ENCODE data around the gene ZNF280B. TPM values are rescaled to one million over a fixed set of nuclear protein-coding genes. Genes with fewer than 3 reads are reported as not detected.

ZNF280B gene, protein sequence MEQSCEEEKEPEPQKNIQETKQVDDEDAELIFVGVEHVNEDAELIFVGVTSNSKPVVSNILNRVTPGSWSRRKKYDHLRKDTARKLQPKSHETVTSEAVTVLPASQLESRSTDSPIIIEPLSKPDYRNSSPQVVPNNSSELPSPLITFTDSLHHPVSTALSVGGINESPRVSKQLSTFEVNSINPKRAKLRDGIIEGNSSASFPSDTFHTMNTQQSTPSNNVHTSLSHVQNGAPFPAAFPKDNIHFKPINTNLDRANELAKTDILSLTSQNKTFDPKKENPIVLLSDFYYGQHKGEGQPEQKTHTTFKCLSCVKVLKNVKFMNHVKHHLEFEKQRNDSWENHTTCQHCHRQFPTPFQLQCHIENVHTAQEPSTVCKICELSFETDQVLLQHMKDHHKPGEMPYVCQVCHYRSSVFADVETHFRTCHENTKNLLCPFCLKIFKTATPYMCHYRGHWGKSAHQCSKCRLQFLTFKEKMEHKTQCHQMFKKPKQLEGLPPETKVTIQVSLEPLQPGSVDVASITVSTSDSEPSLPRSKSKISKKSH
- 0.12 and 0.16 TPM in 2 replicates for total RNA-seq

DNA sequence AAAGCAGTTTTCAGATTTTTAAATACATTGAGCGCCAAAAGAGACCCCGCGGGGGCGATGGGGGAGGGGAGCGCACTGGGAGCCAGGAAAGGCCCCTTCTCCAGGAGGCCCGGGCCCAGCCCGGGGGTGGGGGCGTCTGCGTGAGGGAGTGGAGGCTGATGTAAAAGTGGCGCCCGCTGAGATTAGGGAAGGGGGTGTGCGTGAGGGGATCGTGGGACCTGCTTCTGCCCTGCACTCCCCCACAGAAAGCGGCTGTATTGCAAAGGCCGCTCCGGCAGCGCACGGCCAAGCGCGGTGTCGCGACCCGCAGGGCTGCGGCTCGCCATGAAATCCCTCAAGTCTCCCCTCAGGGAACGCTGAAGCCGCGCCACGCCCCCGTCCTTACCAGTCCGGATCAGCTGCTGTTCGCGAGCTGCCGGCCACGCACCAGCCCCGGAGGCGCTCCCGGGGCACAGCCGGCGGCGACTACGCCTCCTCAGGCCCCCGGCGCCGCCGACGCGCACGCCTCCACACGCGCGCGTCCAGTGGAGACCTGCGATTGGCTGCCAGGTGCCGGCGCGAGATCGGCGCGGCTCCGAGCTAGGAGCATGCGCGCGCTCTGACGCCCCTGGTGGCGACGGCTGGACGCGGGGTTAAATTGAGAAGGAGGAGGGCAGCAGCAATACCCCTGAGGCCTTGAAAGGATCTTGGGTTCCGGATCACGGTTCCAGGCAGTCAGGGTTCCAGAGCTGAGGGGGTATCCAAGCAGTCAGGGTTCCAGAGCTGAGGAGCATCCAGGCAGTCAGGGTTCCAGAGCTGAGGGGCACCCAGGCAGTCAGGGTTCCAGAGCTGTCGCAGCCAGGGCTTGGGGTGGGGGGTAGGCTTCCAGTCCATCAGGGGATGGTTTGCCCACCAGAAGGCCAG lies at the start of gene ZNF280B:
Gene ZNF280B (minus strand): TSS at position 469 of the 903 bp plus-strand sequence. CDS start 19,344 bp downstream, outside the sequence.

DNA sequence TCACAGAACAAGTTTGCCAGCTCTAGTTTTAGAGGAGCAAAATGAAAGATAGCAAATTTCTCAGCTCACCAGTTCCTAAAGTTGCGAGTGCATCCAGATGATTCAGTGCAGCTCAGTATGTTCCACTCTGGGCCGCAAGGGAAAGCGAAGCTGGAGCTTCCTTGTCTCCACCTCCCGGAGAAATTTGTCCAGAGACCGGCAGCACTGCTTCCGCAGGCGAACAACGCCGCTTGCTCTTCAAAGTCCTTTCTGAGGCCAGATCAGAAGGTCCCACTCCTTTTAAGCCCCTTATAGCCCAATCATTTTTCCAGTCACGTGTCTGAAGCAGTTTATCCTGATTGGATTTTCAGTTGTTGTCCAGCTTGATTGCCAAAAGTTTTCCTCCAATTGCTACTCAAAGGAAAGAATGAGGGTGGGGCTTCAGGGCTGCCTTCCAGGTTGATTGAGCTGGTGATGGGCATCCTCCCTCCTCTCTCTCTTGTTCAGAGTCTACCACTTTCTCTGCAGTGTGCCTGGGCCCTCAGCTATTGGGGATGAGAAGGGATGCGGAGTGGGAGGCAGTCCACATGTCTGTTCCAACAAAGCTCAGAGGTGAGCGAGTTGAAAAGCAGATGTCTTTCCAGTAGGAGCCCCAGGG lies 11.6 kb upstream of the ZNF280B start, which contains the start of gene ZNF280A:
Gene ZNF280A (minus strand): TSS at position 251 of the 637 bp plus-strand sequence. CDS start 4,640 bp downstream, outside the sequence.

Other genes with a start within 250 kb of the ZNF280B start
- not detected in 2 replicates for gene ZNF280A, start 11.5 kb upstream of the ZNF280B start, total RNA-seq
- gene PRAME, start 50.5 kb upstream of the ZNF280B start, total RNA-seq = 0.49 and 0.81 TPM in 2 replicates
- not detected in 2 replicates for gene GGTLC2, start 135.9 kb upstream of the ZNF280B start, total RNA-seq